Uterus (tissue), 2 donors: ENCODE measurements around the gene FBN1.

Experiments
- POLR2A ChIP-seq, 2 donors: fragments of 450-650 bp; IDR thresholded peaks; one replicate each; pipeline ENCODE4 v1.6.1; 2016; ENCODE audit warnings: antibody characterized with exemption in 2 of 2, mild to moderate bottlenecking in 1 of 2, moderate library complexity in 1 of 2
- TF ChIP-seq, protein P1 (sequence below), 4 experiments: fragments of 200-600 bp in 2 of 4; fragments of 450-650 bp in 2 of 4; sonication (generic) in 2 of 4; IDR thresholded peaks; one replicate each; pipeline ENCODE4 v1.5.1; 2016 to 2019; ENCODE audit warnings: antibody characterized with exemption in 4 of 4, mild to moderate bottlenecking in 2 of 4, moderate library complexity in 1 of 4

DNA sequence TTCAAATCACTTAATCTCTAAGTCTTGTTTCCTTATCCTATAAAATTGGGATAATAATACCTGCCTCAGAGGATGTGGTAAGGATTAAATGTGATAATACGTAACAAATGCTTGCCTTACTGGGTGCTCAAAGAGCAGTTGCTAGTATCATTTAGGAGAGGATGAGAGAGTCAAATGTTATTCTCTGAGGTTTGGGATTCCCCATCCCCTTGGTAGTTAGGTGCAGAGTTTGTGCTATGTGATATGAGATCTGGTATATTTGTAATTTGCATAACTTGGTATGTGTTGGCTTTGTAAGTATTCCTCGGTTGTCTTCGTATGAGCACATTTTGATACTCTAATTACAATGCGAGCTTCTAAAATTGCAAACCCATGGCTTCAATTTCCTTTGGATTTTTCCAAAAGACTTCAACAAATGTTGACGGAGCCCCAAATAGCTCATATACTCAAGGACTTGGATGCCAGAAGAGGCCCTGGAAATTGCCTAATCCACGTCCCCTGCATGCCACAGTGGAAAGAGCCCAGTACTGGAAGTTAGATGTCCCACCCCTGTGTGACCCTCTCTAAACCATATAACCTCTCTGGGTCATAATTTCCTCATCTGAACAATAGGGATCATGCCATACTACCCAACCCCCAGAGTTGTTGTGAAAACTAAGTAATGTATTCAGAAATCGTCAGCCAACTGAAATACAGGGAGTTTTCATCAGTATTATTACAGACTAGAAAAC lies 85.0 kb downstream of the FBN1 start:
- TF ChIP-seq, protein P1, sequence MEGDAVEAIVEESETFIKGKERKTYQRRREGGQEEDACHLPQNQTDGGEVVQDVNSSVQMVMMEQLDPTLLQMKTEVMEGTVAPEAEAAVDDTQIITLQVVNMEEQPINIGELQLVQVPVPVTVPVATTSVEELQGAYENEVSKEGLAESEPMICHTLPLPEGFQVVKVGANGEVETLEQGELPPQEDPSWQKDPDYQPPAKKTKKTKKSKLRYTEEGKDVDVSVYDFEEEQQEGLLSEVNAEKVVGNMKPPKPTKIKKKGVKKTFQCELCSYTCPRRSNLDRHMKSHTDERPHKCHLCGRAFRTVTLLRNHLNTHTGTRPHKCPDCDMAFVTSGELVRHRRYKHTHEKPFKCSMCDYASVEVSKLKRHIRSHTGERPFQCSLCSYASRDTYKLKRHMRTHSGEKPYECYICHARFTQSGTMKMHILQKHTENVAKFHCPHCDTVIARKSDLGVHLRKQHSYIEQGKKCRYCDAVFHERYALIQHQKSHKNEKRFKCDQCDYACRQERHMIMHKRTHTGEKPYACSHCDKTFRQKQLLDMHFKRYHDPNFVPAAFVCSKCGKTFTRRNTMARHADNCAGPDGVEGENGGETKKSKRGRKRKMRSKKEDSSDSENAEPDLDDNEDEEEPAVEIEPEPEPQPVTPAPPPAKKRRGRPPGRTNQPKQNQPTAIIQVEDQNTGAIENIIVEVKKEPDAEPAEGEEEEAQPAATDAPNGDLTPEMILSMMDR (IDR thresholded peaks at IDR 0.05), result no peak
- no peak for TF ChIP-seq POLR2A (IDR thresholded peaks at IDR 0.05)
